HUES48 (cell line): Measurements from ENCODE around the gene ERN1.

Experiments used
- H3K27ac ChIP-seq: one replicate; pipeline ENCODE4 v1.7.0; 2013; ENCODE audit warnings: low read depth, low read length, inconsistent platforms
- H3K27me3 ChIP-seq: 2 replicates; pipeline ENCODE4 v1.6.1; 2013; ENCODE audit warnings: mild to moderate bottlenecking, low read length; ENCODE audit not compliant: control insufficient read depth, insufficient read depth
- H3K36me3 ChIP-seq: 2 replicates; pipeline ENCODE4 v1.6.1; 2013; ENCODE audit warnings: low read length; ENCODE audit not compliant: control insufficient read depth, insufficient read depth
- H3K4me1 ChIP-seq: 2 replicates; pipeline ENCODE4 v1.6.1; 2013; ENCODE audit warnings: mild to moderate bottlenecking, low read length; ENCODE audit not compliant: control insufficient read depth, insufficient read depth
- H3K4me3 ChIP-seq: 2 replicates; pipeline ENCODE4 v1.5.1; 2013; ENCODE audit warnings: mild to moderate bottlenecking, low read depth, low read length
- H3K9ac ChIP-seq: 2 replicates; pipeline ENCODE4 v1.6.1; 2013; ENCODE audit warnings: mild to moderate bottlenecking, low read depth, low read length, moderate library complexity
- H3K9me3 ChIP-seq: 2 replicates; pipeline ENCODE4 v1.6.1; 2013; ENCODE audit warnings: low read length; ENCODE audit not compliant: control insufficient read depth, insufficient read depth

ERN1 gene

GRCh38 chr17:64149196-64149595 is 19.3 kb upstream of the ERN1 start:
- no peak overlapping the region for H3K9ac ChIP-seq
- H3K27me3 ChIP-seq: no peaks in the 10 kb centered on the region
- no peaks in the 10 kb centered on the region for H3K9me3 ChIP-seq
- peaks cover 35% of the 10 kb centered on the region for H3K36me3 ChIP-seq
- no peak overlapping the region for H3K4me3 ChIP-seq
- no peak overlapping the region for H3K27ac ChIP-seq
- H3K4me1 ChIP-seq: peaks cover 13% of the 10 kb centered on the region

GRCh38 chr17:64148699-64149098 is 18.8 kb upstream of the ERN1 start:
- Histone ChIP-seq H3K4me3 (no peak overlapping the region), H3K27ac (peak overlapping the region; percentile 99), H3K9ac (no peak overlapping the region), H3K27me3 (no peaks in the 10 kb centered on the region), H3K36me3 (peaks cover 35% of the 10 kb centered on the region), H3K9me3 (no peaks in the 10 kb centered on the region), H3K4me1 (peaks cover 13% of the 10 kb centered on the region)

DNA sequence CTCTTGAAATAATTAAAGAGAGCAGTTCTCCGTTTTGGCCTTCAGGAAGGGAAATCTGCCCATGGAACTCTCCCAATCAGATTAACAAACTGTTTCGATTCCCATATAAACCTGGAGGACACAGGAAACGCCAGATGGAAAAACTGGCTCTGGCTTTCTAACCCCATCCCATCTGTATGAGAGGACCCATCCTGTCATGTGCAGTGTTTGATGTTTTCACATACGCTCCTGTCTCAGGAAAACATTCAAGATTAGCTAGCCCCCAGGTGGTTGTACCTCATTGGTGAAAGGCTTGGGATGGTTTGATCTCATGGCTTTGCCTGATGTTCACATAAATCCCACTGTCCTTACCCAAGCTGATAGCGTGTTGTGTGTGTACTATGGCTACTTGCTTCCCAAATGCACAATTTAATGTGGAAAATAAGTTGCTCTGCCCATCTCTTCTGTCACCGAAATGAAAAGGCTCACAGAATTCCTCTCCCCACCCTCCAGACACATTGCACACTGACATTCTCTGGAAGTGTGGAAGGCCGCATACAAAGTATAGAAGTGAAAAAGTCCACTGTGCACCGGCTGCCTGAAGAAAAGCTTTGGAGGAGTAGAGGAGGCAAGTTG is 18.2 kb upstream of the ERN1 start:
- Histone ChIP-seq H3K36me3 (peaks cover 32% of the 10 kb centered on the region), H3K27ac (peak overlapping the region; percentile 99), H3K4me3 (no peak overlapping the region), H3K9ac (0 out of 2 replicates have a peak overlapping the region, but pooled peaks have one; percentile 98), H3K4me1 (peaks cover 13% of the 10 kb centered on the region), H3K9me3 (no peaks in the 10 kb centered on the region), H3K27me3 (no peaks in the 10 kb centered on the region)

DNA sequence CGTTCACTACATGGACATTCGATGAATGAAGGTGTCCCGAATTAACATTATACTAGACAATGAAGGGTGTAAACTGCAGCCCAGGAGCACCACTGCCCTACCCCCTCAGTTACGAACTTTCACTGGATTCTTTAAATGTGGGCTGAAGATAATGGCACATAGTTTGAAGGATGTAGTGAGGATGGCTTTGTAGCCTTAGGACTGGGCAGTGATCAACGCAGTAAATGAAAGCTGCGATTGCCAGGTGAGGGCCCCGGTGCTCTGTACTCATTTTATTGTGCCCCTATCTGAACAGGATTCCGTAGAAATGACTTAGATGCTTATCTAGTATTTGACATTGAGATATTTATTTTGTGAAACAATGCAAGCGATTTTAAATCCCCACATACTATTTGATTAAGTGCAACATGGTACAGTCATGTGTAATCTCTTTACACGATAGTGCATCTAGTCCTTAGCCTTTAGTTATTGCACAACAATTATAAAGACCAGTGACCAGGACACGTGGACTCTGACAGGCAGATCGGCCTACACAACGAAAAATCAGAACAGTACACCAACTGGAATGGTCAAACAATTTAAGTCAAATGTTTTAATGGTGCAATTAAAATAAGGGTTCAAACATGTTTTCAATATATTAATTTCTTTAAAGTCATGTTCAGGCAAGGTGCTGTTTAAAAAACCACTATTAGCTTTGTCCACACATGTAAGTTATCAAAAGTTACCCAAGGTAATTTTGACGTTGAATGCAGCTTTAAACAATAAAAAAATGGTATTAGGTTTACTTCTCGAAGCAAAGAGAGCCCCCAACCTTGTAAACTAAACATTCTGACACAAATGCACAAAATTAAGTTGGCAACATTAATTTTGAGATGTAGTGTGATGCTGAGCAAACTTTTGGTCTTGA is 17.4 kb upstream of the ERN1 start:
- no peaks in the 10 kb centered on the region for H3K9me3 ChIP-seq
- H3K4me1 ChIP-seq: peaks cover 13% of the 10 kb centered on the region
- no peaks in the 10 kb centered on the region for H3K27me3 ChIP-seq
- H3K27ac ChIP-seq: peak overlapping the region; percentile 99
- peak overlapping the region; percentile 89 for H3K4me3 ChIP-seq
- peak overlapping the region; percentile 98 for H3K9ac ChIP-seq
- H3K36me3 ChIP-seq: peaks cover 27% of the 10 kb centered on the region

GRCh38 chr17:64146418-64147109 is 16.6 kb upstream of the ERN1 start:
- Histone ChIP-seq H3K4me1 (peaks cover 13% of the 10 kb centered on the region), H3K9me3 (no peaks in the 10 kb centered on the region), H3K27ac (peak overlapping the region; percentile 99), H3K9ac (peak overlapping the region; percentile 98), H3K36me3 (peaks cover 21% of the 10 kb centered on the region), H3K27me3 (no peaks in the 10 kb centered on the region), H3K4me3 (peak overlapping the region; percentile 89)

- Histone ChIP-seq H3K27me3 (no peaks in the 10 kb centered on the region), H3K36me3 (peaks cover 20% of the 10 kb centered on the region), H3K4me3 (peak overlapping the region; percentile 89), H3K27ac (peak overlapping the region; percentile 99), H3K9ac (peak overlapping the region; percentile 98), H3K9me3 (no peaks in the 10 kb centered on the region), H3K4me1 (peaks cover 13% of the 10 kb centered on the region)
Measured at GRCh38 chr17:64145751-64146417, 15.9 kb upstream of the ERN1 start.

- H3K4me3 ChIP-seq: peak overlapping the region; percentile 89
- H3K27ac ChIP-seq: peak overlapping the region; percentile 88
- peaks cover 13% of the 10 kb centered on the region for H3K4me1 ChIP-seq
- no peaks in the 10 kb centered on the region for H3K9me3 ChIP-seq
- peak overlapping the region; percentile 71 for H3K9ac ChIP-seq
- peaks cover 15% of the 10 kb centered on the region for H3K36me3 ChIP-seq
- H3K27me3 ChIP-seq: no peaks in the 10 kb centered on the region
Measured at GRCh38 chr17:64145375-64145750, 15.4 kb upstream of the ERN1 start.

DNA sequence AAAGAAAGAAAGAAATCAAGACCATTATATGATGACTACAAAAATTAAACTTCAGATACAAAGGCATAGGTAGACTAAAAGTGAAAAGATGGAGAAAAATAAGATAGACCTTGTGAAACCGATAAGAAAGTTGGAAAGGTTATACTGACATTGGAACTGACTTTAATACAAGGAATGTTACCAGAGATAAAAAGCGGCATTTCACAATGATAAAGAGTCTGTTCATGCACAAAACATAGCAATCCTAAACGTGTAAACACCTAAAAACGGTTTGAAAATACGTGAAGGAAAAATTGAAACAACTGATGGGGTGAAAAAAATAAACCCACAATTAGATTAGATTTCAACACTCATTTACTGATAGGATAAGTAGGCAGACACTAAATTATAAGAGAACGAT is 9.6 kb upstream of the ERN1 start:
- Histone ChIP-seq H3K9me3 (no peaks in the 10 kb centered on the region), H3K9ac (no peak overlapping the region), H3K27me3 (no peaks in the 10 kb centered on the region), H3K36me3 (no peaks in the 10 kb centered on the region), H3K27ac (no peak overlapping the region), H3K4me1 (no peaks in the 10 kb centered on the region), H3K4me3 (no peak overlapping the region)

- H3K4me3 ChIP-seq: no peak overlapping the region
- H3K9ac ChIP-seq: no peak overlapping the region
- H3K4me1 ChIP-seq: no peaks in the 10 kb centered on the region
- no peak overlapping the region for H3K27ac ChIP-seq
- no peaks in the 10 kb centered on the region for H3K36me3 ChIP-seq
- H3K9me3 ChIP-seq: no peaks in the 10 kb centered on the region
- no peaks in the 10 kb centered on the region for H3K27me3 ChIP-seq
Measured at GRCh38 chr17:64138441-64138840, 8.5 kb upstream of the ERN1 start.

DNA sequence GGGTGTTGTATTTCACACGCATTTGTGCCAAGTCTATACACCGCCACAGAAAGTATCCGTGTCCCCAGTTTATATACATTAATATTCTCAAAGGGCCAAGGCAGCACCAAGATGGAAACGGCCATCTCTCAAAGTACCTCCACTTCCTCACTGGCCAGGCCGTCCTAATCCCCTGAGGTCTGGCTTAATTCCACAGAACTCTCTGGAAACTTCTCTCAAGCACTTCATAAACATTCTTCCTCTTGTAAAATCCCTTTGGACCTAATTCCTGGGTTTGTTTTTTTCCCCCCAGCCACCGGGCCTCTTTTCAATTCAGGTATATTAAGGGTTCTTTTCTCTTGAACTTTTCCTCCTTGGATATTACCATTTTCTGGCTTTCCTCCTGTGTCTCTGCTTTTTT is 5.1 kb upstream of the ERN1 start:
- no peaks in the 10 kb centered on the region for H3K36me3 ChIP-seq
- H3K27me3 ChIP-seq: peaks cover 15% of the 10 kb centered on the region
- H3K9ac ChIP-seq: no peak overlapping the region
- no peak overlapping the region for H3K27ac ChIP-seq
- no peaks in the 10 kb centered on the region for H3K9me3 ChIP-seq
- no peaks in the 10 kb centered on the region for H3K4me1 ChIP-seq
- H3K4me3 ChIP-seq: no peak overlapping the region
